Heart left ventricle (tissue), 16 donors: Measurements from ENCODE around the gene DOCK9. TPM values are rescaled to one million over a fixed set of nuclear protein-coding genes. Genes with fewer than 3 reads are reported as not detected.

Experiments
- ATAC-seq, 4 donors: fragments of 200-7000 bp; cut with Tn5 transposase; one replicate each; pipeline ENCODE4 v1.9.1; 2020 to 2022; ENCODE audit warnings: moderate library complexity in 4 of 4, mild to moderate bottlenecking in 3 of 4, moderate number of reproducible peaks in 1 of 4
- DNase-seq, 5 donors: peaks; one replicate each; pipeline ENCODE4 v3.0.0-alpha.2; 2020
- H3K27ac ChIP-seq, 12 donors: fragments of 200-600 bp; sonication (generic) in 4 of 12; one replicate each; pipeline versions ENCODE4 v1.5.0 to v1.8.0; 2016 to 2022; ENCODE audit warnings: mild to moderate bottlenecking in 2 of 12
- H3K27me3 ChIP-seq, 9 donors: fragments of 200-600 bp; sonication (generic) in 2 of 9; one replicate each; pipeline versions ENCODE4 v1.5.1 to v1.8.0; 2016 to 2022; ENCODE audit warnings: mild to moderate bottlenecking in 3 of 9
- H3K36me3 ChIP-seq, 9 donors: fragments of 200-600 bp; sonication (generic) in 2 of 9; one replicate each; pipeline versions ENCODE4 v1.5.0 to v1.8.0; 2018 to 2022; ENCODE audit warnings: mild to moderate bottlenecking in 2 of 9
- H3K4me1 ChIP-seq, 12 donors: fragments of 200-600 bp; sonication (generic) in 4 of 12; one replicate each; pipeline versions ENCODE4 v1.5.0 to v1.8.0; 2016 to 2022; ENCODE audit warnings: mild to moderate bottlenecking in 3 of 12
- H3K4me3 ChIP-seq, 12 donors: fragments of 200-600 bp; sonication (generic) in 4 of 12; one replicate each; pipeline versions ENCODE4 v1.5.0 to v1.8.0; 2017 to 2022; ENCODE audit warnings: mild to moderate bottlenecking in 9 of 12, moderate library complexity in 4 of 12
- H3K9me3 ChIP-seq, 12 donors: fragments of 200-600 bp; sonication (generic) in 4 of 12; one replicate each; pipeline versions ENCODE4 v1.5.0 to v1.8.0; 2016 to 2022; ENCODE audit warnings: mild to moderate bottlenecking in 1 of 12
- CTCF ChIP-seq, 12 donors: fragments of 200-600 bp; sonication (generic) in 4 of 12; IDR thresholded peaks; one replicate each; pipeline versions ENCODE4 v1.5.0 to v1.8.0; 2018 to 2022; ENCODE audit warnings: antibody characterized with exemption in 12 of 12, mild to moderate bottlenecking in 5 of 12
- POLR2A ChIP-seq, 2 donors: fragments of 450-650 bp; IDR thresholded peaks; one replicate each; pipeline ENCODE4 v1.6.1; 2017; ENCODE audit warnings: antibody characterized with exemption in 2 of 2, mild to moderate bottlenecking in 2 of 2, moderate library complexity in 2 of 2
- WGBS, 4 donors: extraction: QIAGEN DNeasy Blood & Tissue Kit in 2 of 4; methylation state at CpG; one replicate each; pipeline versions ENCODE4 v1.1.5 to v1.1.7; 2013 to 2018; 5-methylcytosine and 5-hydroxymethylcytosine counted together
- intact Hi-C, 10 donors: fragments of 100-400 bp; cut with DNase I; formaldehyde crosslinking; loops; one replicate each; pipeline versions ENCODE4 v1.11.1 to v1.14.2; 2022
- polyA plus RNA-seq, 2 donors: library from polyadenylated mRNA; stranded (reverse); fragments of 200-250 nt; gene quantifications; one replicate each; pipeline ENCODE4 v1.2.3, GENCODE V29; 2013
- total RNA-seq, 9 donors: library from RNA; depleted of rRNA in 2 of 9; stranded (reverse); fragments of >200 nt in 2 of 9; fragmentation: NEBNext Ultra II Directional in 3 of 9; extraction: Animal tissue kit (Norgen Biotek cat#: 25700) in 3 of 9; gene quantifications; one replicate each; pipeline versions ENCODE4 v1.1.0 to v1.2.4, GENCODE V29; 2016 to 2023
- donor health status: ischemic (EF 13 %, LVEDD 7.1; RV severe dilation, severe dysfunction).
- donor health status: healthy with polysubstance abuse.
- donor health status: DM: no; HTN: yes; CAD: no.
- donor health status: DM: no; HTN: no; CAD: no.
- donor health status: ischemic (EF 25% LVEDD 6.9; RV normal size, moderate dysfunction).
- donor health status: ischemic (EF 25% LVEDD 5.7; RV mildly dilated, moderate dysfunction).
- donor health status: healthy.
- donor health status: DM: yes; HTN: yes; CAD: no.
- donor health status: ischemic (EF 35%, LVEDD 5.7; RV mildly dilated, moderate dysfunction).
- donor health status: nonischemic (EF 11% LVEDD 7.7; RV severe dilation, severe dysfunction).
- donor health status: DM: yes; HTN: yes; CAD: no.
- donor health status: PGD.
- donor health status: ischemic (EF 29% LVEDD 5.4; RV normal size, mild dysfunction).
- donor health status: nonischemic (EF 23%, LVEDD 6.1; RV moderate dilation, normal function).

The DOCK9 gene
- total and polyA plus RNA-seq, 11 donors, result 21.4 to 128 (median 45.2) TPM

- Histone ChIP-seq H3K27me3 (no peaks in the 10 kb centered on the region), H3K9me3 (no peaks in the 10 kb centered on the region), H3K27ac (no peak overlapping the region), H3K36me3 (peaks cover 0 to 65% (median 31%) of the 10 kb centered on the region in 9 donors), H3K4me3 (no peak overlapping the region), H3K4me1 (peaks cover 0 to 5% (median 0%) of the 10 kb centered on the region in 12 donors)
- TF ChIP-seq POLR2A (IDR thresholded peaks at IDR 0.05), result no peak
- no peak for TF ChIP-seq CTCF (IDR thresholded peaks at IDR 0.05)
- no peak for DNase-seq
- no peak for ATAC-seq
- intact Hi-C loops, result no loop called here
- WGBS, 4 donors, result 60 to 70% (median 65%) methylated on average over 1 of the region's 1 CpG
These were observed 167.1 kb downstream of the DOCK9 start for GRCh38 chr13:98810746-98811145.

- Histone ChIP-seq H3K9me3 (no peaks in the 10 kb centered on the region), H3K4me1 (peaks cover 0 to 5% (median 0%) of the 10 kb centered on the region in 12 donors), H3K27me3 (no peaks in the 10 kb centered on the region), H3K27ac (no peak overlapping the region), H3K4me3 (no peak overlapping the region), H3K36me3 (peaks cover 0 to 78% (median 38%) of the 10 kb centered on the region in 9 donors)
- DNase-seq (no peak), ATAC-seq (no peak)
- TF ChIP-seq CTCF (IDR thresholded peaks at IDR 0.05), result no peak
- TF ChIP-seq POLR2A (IDR thresholded peaks at IDR 0.05), result no peak
- 88 to 92% (median 90%) methylated on average over 11 of the region's 11 CpGs for WGBS, 4 donors
- intact Hi-C loops, result no loop called here
These were observed 168.5 kb downstream of the DOCK9 start for GRCh38 chr13:98809345-98809777.

DNA sequence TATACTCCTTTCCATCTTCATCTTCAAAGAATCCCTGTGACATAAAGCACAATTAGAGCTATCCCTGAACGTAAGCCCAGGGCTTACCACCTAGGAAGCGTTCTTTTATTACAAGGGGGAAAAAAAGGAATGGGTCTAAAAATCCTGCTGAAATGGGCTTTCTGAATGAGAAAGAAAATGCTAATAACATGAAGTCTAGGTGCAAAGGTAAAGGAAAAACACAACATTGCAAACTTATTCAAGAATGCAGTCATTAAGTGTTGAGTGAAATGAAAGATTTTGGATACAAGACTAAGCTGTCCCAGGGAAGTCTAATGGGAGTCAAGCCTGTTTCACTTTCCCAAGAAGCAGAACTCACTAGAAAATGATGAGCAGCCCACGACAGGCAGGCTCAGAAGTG lies 170.1 kb downstream of the DOCK9 start:
- no peaks in the 10 kb centered on the region for H3K27me3 ChIP-seq
- H3K27ac ChIP-seq, result no peak overlapping the region
- peaks cover 0 to under 1% (median 0%) of the 10 kb centered on the region in 12 donors for H3K4me1 ChIP-seq
- intact Hi-C loops, result no loop called here
- peaks cover 0 to 82% (median 49%) of the 10 kb centered on the region in 9 donors for H3K36me3 ChIP-seq
- WGBS, 4 donors, result 62 to 88% (median 85%) methylated on average over 3 of the region's 3 CpGs
- TF ChIP-seq POLR2A (IDR thresholded peaks at IDR 0.05), result no peak
- no peak for TF ChIP-seq CTCF (IDR thresholded peaks at IDR 0.05)
- H3K4me3 ChIP-seq, result no peak overlapping the region
- ATAC-seq, result no peak
- H3K9me3 ChIP-seq, result no peaks in the 10 kb centered on the region
- DNase-seq, result no peak

GRCh38 chr13:98804336-98804855 lies 173.5 kb downstream of the DOCK9 start:
- Histone ChIP-seq H3K36me3 (peaks cover 0 to 95% (median 53%) of the 10 kb centered on the region in 9 donors), H3K4me1 (peaks cover 0 to 9% (median 0%) of the 10 kb centered on the region in 12 donors), H3K4me3 (no peak overlapping the region), H3K27ac (no peak overlapping the region), H3K27me3 (no peaks in the 10 kb centered on the region), H3K9me3 (no peaks in the 10 kb centered on the region)
- no peak for TF ChIP-seq POLR2A (IDR thresholded peaks at IDR 0.05)
- no peak for TF ChIP-seq CTCF (IDR thresholded peaks at IDR 0.05)
- DNase-seq, result no peak
- no peak for ATAC-seq
- intact Hi-C loops, result no loop called here
- WGBS, 4 donors, result 80 to 90% (median 86%) methylated on average over 8 to 9 of the region's 9 CpGs
